GM21447 (cell line): ENCODE data around the gene TENM3.

ENCODE experiments used
- ATAC-seq: cut with Tn5 transposase; IDR thresholded peaks from one replicate; pipeline ENCODE4 v1.9.1; 2021; ENCODE audit not compliant: unreplicated experiment

TENM3 gene

DNA sequence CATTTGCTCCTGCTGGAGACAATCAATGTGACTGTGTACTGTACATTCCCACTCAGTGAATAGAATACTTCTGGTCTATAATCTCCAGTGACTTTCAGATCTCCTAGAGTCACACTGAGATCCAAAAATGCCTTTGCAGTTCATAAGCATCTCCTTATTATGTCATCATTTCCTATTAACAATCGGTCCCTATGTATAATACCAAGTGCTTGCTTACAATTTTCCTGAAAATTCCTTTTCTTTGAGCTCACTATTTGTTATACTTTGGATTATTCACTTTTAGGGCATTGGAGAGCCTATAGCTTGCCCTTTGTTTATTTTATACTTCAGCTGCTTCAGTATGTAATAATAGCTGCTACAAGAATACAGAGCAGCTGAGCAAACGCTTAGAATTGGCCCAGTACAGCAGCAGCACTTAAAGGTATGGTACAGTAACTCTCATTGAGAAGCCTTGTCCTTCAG, 361.0 kb downstream of the TENM3 start:
- no peak for ATAC-seq

DNA sequence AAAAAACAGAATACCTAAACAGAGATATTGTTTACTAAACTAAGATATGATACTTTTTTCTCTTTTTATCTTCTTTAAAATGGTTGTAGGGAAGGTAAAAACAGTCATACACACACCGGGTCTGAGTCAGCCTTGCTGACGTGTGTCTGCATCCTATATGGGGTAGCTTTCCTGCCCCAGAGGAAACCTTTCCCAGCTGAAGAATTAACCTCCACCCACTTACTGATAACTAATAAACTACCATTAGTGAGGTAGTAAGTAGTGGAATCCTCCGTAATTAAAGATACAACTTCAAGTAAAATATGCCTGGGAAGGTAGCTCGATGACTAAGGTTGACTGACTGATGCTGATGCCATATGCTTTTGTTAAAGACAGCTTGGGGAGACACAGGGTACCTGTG, 361.8 kb downstream of the TENM3 start:
- no peak for ATAC-seq

DNA sequence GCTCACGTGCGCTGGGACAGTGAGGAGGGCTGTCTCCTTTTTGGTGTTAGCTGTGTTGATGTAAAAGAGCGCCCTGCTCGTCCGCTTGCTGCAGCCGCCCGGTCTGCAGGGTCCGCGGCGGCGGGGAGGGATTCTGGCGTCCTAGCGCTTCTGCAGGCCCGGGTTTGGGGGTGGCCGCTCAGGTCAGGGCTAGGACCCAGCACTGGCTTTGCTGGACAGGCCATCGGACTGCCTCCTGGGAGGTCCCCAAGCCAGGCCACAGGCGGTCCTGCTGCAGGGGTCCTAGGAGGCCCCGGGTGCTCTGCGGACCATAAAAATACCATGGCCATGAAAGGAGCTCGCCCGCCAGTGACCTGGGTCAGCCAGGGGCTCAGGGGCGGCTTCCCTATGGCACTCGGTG, 365.3 kb downstream of the TENM3 start:
- ATAC-seq, result no peak

DNA sequence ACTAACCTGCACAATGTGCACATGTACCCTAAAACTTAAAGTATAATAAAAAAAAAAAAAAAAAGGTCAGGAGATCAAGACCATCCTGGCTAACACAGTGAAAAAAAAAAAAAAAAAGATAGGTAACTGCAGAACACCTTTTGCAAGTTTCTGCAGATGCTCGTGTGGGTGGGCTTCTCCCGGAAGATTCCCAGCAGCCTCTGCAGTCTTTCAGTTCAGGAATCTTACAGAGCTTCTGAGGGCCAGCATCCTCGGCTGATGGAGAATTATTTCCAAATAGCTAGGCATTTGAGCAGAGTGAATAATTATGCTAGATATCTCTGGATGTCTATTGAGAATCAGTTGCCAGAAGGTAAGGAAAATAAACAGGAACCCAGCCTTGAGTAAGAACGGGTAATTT, 373.3 kb downstream of the TENM3 start:
- ATAC-seq, result no peak

DNA sequence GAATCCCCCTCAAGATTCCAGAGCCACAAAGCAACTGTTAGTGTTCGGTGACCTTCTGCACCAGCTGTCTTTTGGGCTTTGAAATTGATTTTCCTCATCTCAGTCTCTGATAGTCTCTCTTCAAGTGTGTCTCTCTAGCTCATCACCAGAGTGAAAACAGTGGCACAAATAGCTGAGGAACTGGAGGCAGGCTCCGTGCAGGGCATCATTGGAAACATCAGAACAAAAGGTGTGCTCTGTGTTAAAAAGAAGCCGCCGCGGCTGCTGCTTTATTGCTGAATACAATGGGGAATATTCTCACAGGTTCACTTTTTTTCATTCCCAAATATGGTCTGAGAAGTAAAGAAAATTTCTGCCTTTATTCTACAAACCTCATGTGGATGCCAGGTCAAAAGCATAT, 376.5 kb downstream of the TENM3 start:
- no peak for ATAC-seq

DNA sequence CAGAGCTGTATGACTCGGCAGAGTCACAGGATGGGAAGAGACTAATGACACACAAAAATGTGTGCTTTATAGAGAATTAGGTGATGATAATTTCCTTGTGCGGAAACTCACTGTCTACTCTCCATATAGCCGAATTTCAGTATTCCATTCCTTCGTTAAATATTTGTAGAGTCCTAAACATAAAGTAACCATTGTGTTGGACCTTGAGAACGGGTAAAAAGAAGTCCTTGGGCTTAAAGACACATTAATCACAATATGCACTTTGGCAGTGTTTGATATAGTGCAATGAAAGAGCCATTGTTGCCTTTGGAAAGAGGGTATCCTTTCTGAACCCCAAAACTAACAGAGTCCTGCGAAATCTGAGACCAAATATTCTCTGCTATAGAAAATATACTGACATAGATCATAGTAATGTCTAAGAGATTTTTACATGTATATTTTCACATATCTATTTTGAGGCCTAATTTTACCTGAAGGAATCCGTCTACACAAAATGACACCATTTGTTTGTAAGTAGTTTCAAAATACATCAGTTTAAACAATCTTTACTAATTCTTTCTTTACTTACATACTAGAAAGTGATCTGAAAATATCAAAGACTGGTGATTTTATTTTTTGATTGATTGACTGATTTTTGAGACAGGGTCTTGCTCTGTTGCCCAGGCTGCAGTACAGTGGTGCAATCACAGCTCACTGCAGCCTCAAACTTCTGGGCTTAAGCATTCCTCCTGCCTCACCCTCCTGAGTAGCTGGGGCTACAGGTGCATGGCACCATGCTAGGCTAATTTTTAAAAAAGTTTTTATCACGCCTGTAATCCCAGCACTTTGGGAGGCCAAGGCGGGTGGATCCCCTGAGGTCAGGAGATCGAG, 377.1 kb downstream of the TENM3 start:
- no peak for ATAC-seq

DNA sequence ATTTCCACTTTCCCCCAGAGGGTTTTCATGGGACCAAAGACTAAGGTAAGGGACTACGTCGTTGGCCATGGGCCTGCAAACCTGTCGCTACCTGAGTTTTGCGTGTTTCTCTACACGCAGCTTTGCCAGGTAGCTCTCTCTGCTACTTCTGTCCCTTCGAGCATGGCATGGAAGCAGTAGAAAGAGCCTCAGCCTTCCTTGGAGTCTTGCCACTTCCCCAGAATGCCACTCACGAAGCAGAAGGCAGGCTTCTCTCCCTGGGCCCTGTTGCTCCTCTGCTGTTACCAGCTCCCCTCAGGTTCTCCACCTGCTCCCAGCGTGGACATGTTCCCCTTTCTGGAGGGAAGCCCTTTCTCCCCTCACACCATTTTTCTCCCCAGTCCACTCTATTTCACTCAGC, 381.1 kb downstream of the TENM3 start:
- no peak for ATAC-seq

DNA sequence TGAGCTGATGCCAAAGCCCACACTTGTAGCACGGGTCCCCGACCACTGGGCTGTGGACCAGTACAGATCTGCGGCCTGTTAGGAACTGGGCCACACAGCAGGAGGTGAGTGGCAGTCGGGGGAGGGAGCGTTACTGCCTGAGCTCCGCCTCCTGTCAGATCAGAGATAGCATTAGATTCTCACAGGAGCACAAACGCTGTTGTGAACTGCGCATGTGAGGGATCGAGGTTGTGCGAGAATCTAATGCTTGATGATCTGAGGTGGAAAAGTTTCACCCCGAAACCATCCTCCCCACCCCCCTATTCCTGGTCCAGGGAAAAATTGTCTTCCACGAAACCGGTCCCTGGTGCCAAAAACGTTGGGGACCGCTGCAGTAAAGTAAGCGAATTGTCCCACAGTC, 382.0 kb downstream of the TENM3 start:
- ATAC-seq, result no peak

DNA sequence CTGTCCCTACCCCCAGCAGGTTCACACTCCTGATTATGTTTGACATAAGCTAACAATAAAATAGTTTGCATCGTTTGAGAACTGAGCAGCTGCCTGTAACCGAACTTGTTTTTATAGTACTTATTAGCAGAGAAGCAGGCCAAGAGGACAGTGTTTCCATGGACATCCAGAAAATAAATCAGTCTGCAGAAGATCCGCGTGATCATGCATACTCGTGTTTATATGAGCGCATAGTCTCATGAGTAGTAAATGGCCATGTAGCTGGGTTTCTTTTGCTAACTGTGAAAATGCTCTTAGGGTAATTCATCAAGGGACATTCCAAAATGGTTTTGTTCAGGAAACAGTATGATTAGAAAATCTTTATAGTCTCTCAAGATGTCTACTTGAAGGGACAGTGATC, 384.8 kb downstream of the TENM3 start:
- no peak for ATAC-seq

DNA sequence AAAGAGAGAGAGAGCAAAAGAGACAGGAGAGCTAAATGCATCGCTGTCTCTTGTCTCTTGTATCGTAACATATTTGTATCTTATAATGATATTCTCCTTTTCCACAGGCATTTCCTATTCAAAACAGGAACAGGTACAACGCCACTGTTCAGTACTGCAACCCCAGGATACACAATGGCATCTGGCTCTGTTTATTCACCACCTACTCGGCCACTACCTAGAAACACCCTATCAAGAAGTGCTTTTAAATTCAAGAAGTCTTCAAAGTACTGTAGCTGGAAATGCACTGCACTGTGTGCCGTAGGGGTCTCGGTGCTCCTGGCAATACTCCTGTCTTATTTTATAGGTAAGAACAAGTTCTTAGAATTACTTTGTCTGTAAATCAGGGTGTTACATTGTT, 385.3 kb downstream of the TENM3 start:
- no peak for ATAC-seq

DNA sequence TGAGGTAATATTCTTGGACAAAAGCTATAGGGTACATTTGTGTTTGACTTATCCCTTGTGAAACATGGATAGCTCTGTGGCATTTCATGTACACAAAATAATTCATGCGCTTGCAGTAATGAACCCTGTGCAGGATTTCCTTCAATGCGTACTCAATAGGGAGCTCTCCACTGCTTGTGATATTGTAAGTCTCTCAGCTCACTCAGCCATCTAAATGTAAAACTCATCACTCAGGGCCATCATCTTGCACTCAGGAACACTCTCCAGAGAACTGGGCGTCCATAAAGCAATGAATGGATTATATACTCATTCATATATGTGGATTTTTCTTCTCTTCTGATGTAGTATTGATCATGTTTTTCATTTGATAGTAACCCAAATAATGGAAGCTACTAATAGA, 385.9 kb downstream of the TENM3 start:
- ATAC-seq, result no peak

DNA sequence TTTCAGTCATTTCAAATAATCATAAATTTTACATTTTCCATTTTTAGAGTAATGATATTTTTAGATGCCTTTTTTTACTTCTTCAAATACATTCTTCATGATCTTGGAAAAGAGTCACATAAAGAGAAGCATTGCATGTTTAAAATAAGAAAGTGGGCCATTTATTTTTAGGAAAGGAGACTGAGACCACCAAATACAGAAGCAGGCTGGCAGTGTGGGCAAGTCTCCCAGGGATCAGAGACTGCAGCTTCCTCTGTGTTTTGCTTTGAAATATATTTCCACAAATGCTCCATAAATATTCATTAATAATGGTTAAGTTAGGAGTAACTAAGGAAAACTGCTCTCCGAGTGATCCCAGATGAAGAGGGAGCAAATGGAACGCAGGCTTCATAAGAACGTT, 397.3 kb downstream of the TENM3 start:
- no peak for ATAC-seq

DNA sequence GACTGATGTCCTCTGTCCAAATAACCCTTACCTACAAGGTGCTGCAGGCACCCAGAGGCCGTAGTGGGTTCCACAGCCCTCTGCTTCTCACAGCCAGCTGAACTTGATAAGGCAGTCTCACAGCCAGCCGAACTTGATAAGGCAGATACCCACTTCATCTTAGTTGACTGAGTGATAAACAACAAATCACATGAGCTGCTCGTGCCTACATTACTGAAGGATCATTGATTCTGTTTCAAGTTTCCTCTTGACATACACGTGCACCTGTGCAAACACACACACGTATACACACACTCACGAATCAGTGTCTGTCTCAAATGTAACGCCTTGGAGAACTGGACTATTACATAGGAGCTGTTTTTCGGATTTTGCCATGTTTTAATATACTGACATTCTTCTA, 397.7 kb downstream of the TENM3 start:
- no peak for ATAC-seq

DNA sequence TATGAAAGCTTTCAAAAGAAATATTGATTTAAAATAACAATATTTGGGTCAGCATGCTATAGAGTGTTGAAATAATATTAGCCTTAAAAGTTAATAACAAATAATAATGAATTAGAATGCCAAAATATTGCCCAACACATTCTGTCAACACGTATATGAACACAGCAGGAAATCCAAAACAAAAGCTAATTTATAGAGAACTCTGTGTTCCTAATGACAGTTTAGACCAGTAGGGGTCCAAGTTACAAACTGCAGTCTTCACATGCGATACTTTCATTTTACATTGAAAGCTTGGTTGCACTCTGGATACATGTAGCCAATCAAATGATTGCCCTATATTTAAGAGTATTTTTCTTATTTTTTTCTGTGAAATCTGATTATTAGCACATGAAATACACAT, 399.6 kb downstream of the TENM3 start:
- ATAC-seq, result no peak

DNA sequence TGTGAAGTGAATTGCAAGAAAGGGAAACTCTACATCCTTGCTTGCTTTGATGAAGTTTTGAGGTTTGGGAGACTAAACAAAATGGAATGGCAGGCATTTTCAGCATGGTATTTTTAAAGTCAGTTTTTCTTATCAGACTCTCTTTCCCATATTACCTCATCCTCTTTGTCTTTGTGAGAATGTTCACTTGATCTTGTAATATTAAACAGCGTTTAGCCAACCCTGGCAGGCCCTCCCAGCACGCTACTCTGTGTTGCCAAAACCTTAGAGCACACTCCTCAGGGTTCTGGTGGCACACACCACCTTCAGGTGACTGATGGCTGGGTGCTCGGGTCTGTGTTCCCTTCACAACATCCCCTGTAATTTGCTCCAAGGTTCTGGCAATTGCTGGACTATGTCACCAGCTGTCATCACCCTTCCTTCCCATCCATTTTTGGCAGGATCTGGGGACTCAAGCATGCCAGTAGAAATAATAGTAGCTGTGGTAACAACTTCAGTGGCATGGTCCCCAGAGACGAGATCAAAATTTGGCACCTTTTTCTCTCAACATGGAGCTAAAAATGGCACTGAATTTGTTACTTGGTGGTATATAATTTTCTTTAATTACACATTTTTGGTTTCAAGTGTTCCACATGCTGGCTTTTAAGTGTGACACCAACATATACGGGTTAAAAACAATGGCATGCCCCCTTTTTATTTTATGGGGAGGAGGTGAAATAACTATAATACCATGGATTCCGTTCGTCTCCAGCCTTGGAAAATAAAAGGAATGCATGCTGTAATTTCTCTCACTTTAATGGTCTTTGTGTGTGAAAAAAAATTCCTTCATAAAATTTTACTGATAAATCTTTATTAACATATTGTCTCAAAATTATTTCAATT, 400.8 kb downstream of the TENM3 start:
- ATAC-seq, result no peak

DNA sequence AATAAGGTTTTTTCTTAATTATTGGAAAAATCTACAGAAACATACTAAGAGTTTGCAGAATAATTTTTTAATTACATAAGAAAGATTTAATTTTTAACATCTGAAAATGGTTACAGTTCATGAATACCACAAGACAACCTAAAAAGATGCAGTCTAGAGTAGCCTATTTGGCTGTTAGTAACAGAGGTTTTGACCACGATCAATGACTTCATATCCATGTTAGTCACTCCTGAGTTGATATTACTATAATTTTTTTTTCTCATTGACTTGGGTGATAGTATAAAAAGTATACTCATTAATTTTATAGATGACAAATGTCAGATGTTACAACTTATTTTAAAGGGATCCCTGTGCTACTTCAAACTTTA, 401.5 kb downstream of the TENM3 start:
- ATAC-seq, result no peak

DNA sequence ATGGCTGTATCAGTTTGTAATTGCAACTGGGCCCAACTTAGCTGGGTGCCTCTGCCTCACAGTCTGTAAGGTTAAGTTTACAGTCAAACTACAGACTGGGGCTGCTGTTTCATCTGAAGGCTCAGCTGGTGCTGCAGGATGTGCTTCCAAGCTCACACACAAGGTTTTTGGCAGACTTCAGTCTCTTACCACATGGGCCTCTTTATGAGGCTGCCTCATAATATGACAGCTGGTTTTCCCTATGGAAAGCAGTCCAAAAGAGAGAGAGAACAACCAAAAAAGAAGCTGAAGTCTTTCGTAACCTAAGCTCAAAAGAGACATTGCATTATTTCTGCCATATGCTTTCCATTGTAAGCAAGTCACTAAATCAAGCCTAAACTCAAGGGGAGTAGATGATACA, 402.3 kb downstream of the TENM3 start:
- no peak for ATAC-seq

DNA sequence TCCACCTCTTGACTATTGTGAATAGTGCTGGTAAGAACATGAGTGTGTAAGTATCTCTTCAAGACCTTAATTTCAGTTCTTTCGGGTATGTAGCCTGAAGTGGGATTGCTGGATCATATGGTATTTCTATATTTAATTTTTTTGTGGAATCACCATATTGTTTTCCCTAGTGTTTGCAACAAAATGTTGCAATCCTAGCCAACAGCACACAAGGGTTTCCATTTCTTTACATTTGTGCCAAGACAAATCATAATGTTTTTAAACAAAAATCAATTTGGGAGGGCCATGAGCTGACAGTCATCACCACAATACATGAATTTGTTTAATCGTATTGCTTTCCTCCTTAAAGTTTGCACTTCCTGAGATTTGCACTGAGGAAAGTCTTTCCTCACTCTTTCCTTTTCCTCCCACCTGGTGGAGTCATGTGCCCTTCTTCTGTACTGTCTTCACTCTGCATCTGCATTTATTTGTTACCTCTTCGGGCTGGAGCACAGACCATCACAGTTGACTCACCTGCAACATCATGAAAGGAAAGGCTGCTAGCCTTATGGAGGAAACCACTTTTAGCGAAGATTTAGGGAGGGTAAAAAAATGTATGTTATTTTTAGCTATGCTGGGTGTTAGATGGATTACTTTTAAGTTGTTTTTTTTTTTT, 404.6 kb downstream of the TENM3 start:
- no peak for ATAC-seq

DNA sequence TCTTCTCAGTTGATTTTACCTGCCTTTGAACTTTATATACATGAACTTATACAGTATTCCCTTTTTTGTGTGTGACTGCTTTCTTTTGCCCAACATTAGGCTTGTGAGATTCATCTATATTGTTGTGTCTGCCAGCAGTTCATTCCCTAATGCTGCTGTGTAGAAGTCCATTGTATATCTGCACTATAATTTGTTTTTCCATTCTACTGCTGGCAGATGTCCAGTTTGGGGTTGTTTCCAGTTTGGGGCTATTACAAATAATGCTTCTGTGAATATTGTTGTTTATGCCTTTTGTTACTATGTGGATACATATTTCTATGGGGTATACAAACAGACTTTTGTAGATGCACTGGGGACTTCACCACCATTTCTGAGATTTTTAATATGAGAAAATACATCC, 405.6 kb downstream of the TENM3 start:
- ATAC-seq, result no peak

DNA sequence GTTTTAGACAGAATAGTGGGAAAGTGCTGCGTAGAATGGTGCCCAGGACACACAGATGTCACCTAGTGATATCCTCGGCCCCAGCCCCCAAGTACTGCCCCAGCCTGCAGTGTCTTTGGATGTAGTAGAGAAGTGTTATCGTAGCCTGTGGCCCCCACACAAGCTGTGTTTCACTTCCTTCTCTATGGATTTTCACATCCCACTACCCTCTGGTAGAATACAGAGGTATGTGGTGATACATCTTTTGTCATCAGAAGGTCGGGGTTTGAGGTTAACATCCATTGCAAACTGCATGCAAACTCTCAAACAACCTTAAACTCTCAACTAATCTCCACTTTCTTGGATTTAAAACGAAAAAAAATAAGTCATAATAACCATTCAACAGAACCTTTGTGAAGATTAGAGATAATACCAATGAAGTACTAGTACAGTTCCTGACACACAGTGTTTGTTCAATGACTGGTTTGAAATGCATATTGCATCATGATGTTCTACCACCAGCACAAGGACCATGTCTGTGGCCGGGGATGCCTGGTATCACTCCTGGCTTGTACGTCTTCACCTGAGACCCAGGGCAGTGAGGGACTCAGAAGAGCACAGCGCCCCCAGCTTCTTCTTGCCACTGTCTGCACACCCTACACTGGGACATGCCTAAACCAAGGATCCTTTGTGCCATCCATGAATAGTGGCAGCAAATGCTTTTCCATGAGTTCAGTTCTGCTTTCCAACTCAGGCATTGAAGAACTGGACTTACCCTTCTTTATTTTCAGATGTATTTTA, 406.7 kb downstream of the TENM3 start:
- no peak for ATAC-seq

DNA sequence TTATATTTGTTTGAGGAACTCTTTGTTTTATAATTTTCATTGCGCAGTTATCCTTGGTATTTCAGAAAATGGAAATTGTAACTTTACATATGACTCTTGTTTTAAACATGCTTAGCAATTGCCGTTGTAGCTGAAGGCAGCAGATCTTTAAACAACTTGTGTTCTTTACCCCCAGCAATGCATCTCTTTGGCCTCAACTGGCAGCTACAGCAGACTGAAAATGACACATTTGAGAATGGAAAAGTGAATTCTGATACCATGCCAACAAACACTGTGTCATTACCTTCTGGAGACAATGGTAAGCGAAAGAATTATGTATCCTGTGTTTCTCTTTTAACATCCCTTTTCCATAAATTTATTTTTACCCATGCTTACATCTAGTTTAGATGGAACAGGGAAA, 410.4 kb downstream of the TENM3 start:
- no peak for ATAC-seq
